Caco-2 (cell line): Measurements from ENCODE around the gene KLHL24. TPM values are rescaled to one million over a fixed set of nuclear protein-coding genes. Genes with fewer than 3 reads are reported as not detected.

Experiments
- BruUV-seq: library from RNA; stranded (reverse); fragments of 400-500 nt; replicated peaks from 2 replicates; lab custom pipeline; 2021; lab: Mats Ljungman, UMichigan
- CTCF ChIA-PET: fragments of 300-600 bp; sonication (Branson Sonifier 250); formaldehyde crosslinking; loops from one replicate; lab custom pipeline; 2022; ENCODE audit warnings: antibody characterized with exemption; lab: Charles Lee
- POLR2A ChIA-PET: fragments of 300-600 bp; sonication (Branson Sonifier 250); formaldehyde crosslinking; loops from one replicate; lab custom pipeline; 2022; ENCODE audit warnings: antibody characterized with exemption; lab: Charles Lee
- DNase-seq, 2 experiments: peaks; one replicate each; pipeline versions ENCODE4 v3.0.0 to v3.0.0-alpha.2; 2020 to 2022
- H3K27me3 ChIP-seq: replicated peaks from 2 replicates; pipeline ENCODE4 v1.6.0; 2011; ENCODE audit warnings: low read length; ENCODE audit not compliant: control insufficient read depth, insufficient read depth
- H3K36me3 ChIP-seq: 2 replicates; pipeline ENCODE4 v1.5.1; 2011; ENCODE audit warnings: low read length; ENCODE audit not compliant: control insufficient read depth, insufficient read depth
- H3K4me1 ChIP-seq: fragments of 250-450 bp; sonication (Bioruptor Pico); 2 replicates; pipeline ENCODE4 v1.5.1; 2020; ENCODE audit warnings: mild to moderate bottlenecking
- H3K4me3 ChIP-seq: 2 replicates; pipeline ENCODE4 v1.5.1; 2011; ENCODE audit warnings: low read depth, mild to moderate bottlenecking, control low read depth, low read length
- H3K9me3 ChIP-seq: fragments of 250-450 bp; sonication (Bioruptor Pico); 2 replicates; pipeline ENCODE4 v1.5.1; 2020; ENCODE audit warnings: mild to moderate bottlenecking, moderate library complexity
- H3K27ac Mint-ChIP-seq: one replicate; pipeline ENCODE4 v1.8.0; 2022; ENCODE audit warnings: mixed read lengths; ENCODE audit not compliant: unreplicated experiment
- H3K27me3 Mint-ChIP-seq: one replicate; pipeline ENCODE4 v1.8.0; 2022; ENCODE audit warnings: mixed read lengths; ENCODE audit not compliant: insufficient read depth, unreplicated experiment
- H3K36me3 Mint-ChIP-seq: one replicate; pipeline ENCODE4 v1.8.0; 2022; ENCODE audit warnings: mild to moderate bottlenecking, mixed read lengths; ENCODE audit not compliant: insufficient read depth, unreplicated experiment
- H3K4me1 Mint-ChIP-seq: one replicate; pipeline ENCODE4 v1.8.0; 2022; ENCODE audit warnings: low read depth, mixed read lengths; ENCODE audit not compliant: unreplicated experiment
- H3K4me3 Mint-ChIP-seq: one replicate; pipeline ENCODE4 v1.8.0; 2022; ENCODE audit warnings: mild to moderate bottlenecking, moderate library complexity, mixed read lengths; ENCODE audit not compliant: unreplicated experiment
- H3K9me3 Mint-ChIP-seq: one replicate; pipeline ENCODE4 v1.8.0; 2022; ENCODE audit warnings: mixed read lengths; ENCODE audit not compliant: unreplicated experiment
- CTCF ChIP-seq, 2 experiments: fragments of 200-600 bp in 1 of 2; IDR thresholded peaks; 1 replicate in 1 of 2; 2 replicates in 1 of 2; pipeline versions ENCODE4 v1.5.1 to v1.8.0; 2011 to 2022; ENCODE audit warnings: antibody characterized with exemption in 1 of 2, control low read depth in 1 of 2, inconsistent platforms in 1 of 2, low read depth in 1 of 2, low read length in 1 of 2, mild to moderate bottlenecking in 1 of 2, moderate library complexity in 1 of 2; ENCODE audit not compliant: insufficient read depth in 1 of 2, severe bottlenecking in 1 of 2, unreplicated experiment in 1 of 2
- intact Hi-C: fragments of 100-400 bp; cut with micrococcal nuclease; formaldehyde crosslinking; loops from one replicate; pipeline ENCODE4 v1.10.0; 2022; ENCODE audit not compliant: unreplicated experiment
- total RNA-seq: library from RNA; stranded (reverse); gene quantifications from 2 replicates; pipeline ENCODE4 v1.2.3, GENCODE V29; 2022

Gene KLHL24
- total RNA-seq, 1 experiment from 2014 or later, result 17.6 TPM

GRCh38 chr3:183697123-183697609 is 61.7 kb downstream of the KLHL24 start:
- H3K36me3 Mint-ChIP-seq, result peaks cover 21% of the 10 kb centered on the region
- intact Hi-C loops, result no loop called here
- peak overlapping the region; percentile 79 for H3K4me3 Mint-ChIP-seq
- H3K27ac Mint-ChIP-seq, result peak overlapping the region; percentile 53
- H3K27me3 ChIP-seq, result no peaks in the 10 kb centered on the region
- no peaks in the 10 kb centered on the region for H3K4me1 ChIP-seq
- ChIA-PET CTCF (interaction anchor here (1.0 kb wide), 1 partner anchor 61 kb away, joined by 5 read pairs; no protein-coding TSS in a partner anchor), POLR2A (interaction anchor here (0.6 to 1.4 kb wide), 6 partner anchors 14 to 273 kb away, joined by 3 to 9 read pairs (median 4); partner anchors contain the start of gene KLHL24)
- H3K4me3 ChIP-seq, result peak overlapping the region; percentile 95
- H3K4me1 Mint-ChIP-seq, result peaks cover 29% of the 10 kb centered on the region
- no peak for TF ChIP-seq CTCF (IDR thresholded peaks at IDR 0.05; ENCODE audit: insufficient read depth in 1 of 2, low read depth in 1 of 2, low read length in 1 of 2, severe bottlenecking in 1 of 2, unreplicated experiment in 1 of 2)
- no peaks in the 10 kb centered on the region for H3K36me3 ChIP-seq
- H3K9me3 Mint-ChIP-seq, result no peaks in the 10 kb centered on the region
- H3K9me3 ChIP-seq, result no peaks in the 10 kb centered on the region
- BruUV-seq, result TSS peak; percentile 87
- H3K27me3 Mint-ChIP-seq, result no peaks in the 10 kb centered on the region
- no peak for DNase-seq

DNA sequence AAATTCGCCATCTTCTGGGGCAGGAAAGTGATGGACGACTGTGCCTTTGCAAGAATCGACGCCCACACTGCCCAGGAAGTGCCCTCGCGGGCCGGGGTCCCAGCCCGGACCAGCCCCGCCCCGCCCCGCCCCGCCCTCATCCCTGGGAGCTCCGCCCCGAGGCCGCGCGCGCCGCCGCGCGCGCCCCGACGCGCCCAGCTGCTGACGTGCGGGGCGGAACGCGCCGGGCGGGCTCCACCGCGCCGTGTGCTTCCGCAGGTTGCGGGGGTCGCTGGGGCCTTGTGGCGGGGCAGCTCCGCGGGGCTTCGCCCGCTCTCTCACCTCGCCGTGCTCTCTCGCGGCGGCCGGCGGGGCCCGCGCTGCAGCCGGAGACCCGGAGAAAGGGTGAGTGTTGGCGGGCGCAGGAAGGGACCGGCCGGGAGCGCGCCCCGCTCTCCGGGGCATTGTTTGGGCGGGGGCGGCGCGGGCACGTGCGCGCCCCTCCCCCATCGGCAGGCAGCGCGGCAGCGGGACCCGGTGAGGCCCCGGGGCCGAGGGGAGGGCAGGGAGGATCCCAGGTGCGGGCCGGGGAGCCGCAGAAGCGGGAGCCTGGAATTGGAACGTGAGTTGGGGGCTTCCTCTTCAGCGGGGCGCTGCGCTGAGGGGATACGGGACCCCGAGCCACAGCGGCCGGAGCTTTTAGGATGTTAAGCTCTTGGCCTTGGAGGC is 62.3 kb downstream of the KLHL24 start, which contains the start of gene YEATS2:
TSS of gene YEATS2 (plus strand) at position 188 of the 708 bp plus-strand sequence. CDS start 17,366 bp downstream, outside the sequence.
- H3K4me3 Mint-ChIP-seq, result peak within 1 kb of the TSS; percentile 79
- no peaks in the 10 kb centered on the region for H3K27me3 Mint-ChIP-seq
- H3K27ac Mint-ChIP-seq, result peak within 1 kb of the TSS; percentile 53
- no TSS peak for BruUV-seq
- POLR2A ChIA-PET, result interaction anchor here (0.5 to 1.4 kb wide), 11 partner anchors 15 to 389 kb away, joined by 3 to 9 read pairs (median 5); partner anchors contain the start of gene KLHL24
- CTCF ChIA-PET, result interaction anchor here (1.0 kb wide), 1 partner anchor 62 kb away, joined by 5 read pairs; no protein-coding TSS in a partner anchor
- H3K36me3 Mint-ChIP-seq, result peaks cover 27% of the 10 kb centered on the region
- DNase-seq, result peak; percentile 75 to 79
- H3K9me3 ChIP-seq, result no peaks in the 10 kb centered on the region
- H3K4me1 ChIP-seq, result no peaks in the 10 kb centered on the region
- TF ChIP-seq CTCF (IDR thresholded peaks at IDR 0.05; ENCODE audit: insufficient read depth in 1 of 2, low read depth in 1 of 2, low read length in 1 of 2, severe bottlenecking in 1 of 2, unreplicated experiment in 1 of 2), result no peak
- H3K36me3 ChIP-seq, result no peaks in the 10 kb centered on the region
- intact Hi-C loops, result loop anchor here (2.0 kb wide), 1 partner anchor 61 kb away; no protein-coding TSS in a partner anchor
- H3K9me3 Mint-ChIP-seq, result no peaks in the 10 kb centered on the region
- peaks cover 29% of the 10 kb centered on the region for H3K4me1 Mint-ChIP-seq
- peak within 1 kb of the TSS; percentile 95 for H3K4me3 ChIP-seq
- H3K27me3 ChIP-seq, result no peaks in the 10 kb centered on the region

- CTCF ChIA-PET, result no interaction called here
- Mint-ChIP-seq H3K36me3 (peaks cover 28% of the 10 kb centered on the region), H3K27ac (peak overlapping the region; percentile 53), H3K4me1 (peaks cover 29% of the 10 kb centered on the region), H3K4me3 (peak overlapping the region; percentile 79), H3K9me3 (no peaks in the 10 kb centered on the region), H3K27me3 (no peaks in the 10 kb centered on the region)
- POLR2A ChIA-PET, result interaction anchor here (1.0 to 1.4 kb wide), 2 partner anchors 61 to 62 kb away, joined by 3 to 9 read pairs; partner anchors contain the start of gene KLHL24
- Histone ChIP-seq H3K9me3 (no peaks in the 10 kb centered on the region), H3K27me3 (no peaks in the 10 kb centered on the region), H3K4me3 (peak overlapping the region; percentile 95), H3K36me3 (no peaks in the 10 kb centered on the region), H3K4me1 (no peaks in the 10 kb centered on the region)
- intact Hi-C loops, result loop anchor here (2.0 kb wide), 1 partner anchor 62 kb away; no protein-coding TSS in a partner anchor
- DNase-seq, result peak; percentile 36
- BruUV-seq, result no TSS peak
- no peak for TF ChIP-seq CTCF (IDR thresholded peaks at IDR 0.05; ENCODE audit: insufficient read depth in 1 of 2, low read depth in 1 of 2, low read length in 1 of 2, severe bottlenecking in 1 of 2, unreplicated experiment in 1 of 2)
Observed at GRCh38 chr3:183698318-183698751, 62.9 kb downstream of the KLHL24 start.
